Stimulated activated CD8-positive, alpha-beta memory T cell treated with anti-CD3 and anti-CD28 coated beads, Interleukin-12 subunit alpha, Interleukin-12 subunit beta, amount 100 ng/mL, for 24 hours (primary cell): Measurements from ENCODE around the gene SCN3A.

Experiments
- DNase-seq: peaks from one replicate; pipeline ENCODE4 v3.0.0-alpha.2; 2020; ENCODE audit errors: extremely low read depth

The SCN3A gene

DNA sequence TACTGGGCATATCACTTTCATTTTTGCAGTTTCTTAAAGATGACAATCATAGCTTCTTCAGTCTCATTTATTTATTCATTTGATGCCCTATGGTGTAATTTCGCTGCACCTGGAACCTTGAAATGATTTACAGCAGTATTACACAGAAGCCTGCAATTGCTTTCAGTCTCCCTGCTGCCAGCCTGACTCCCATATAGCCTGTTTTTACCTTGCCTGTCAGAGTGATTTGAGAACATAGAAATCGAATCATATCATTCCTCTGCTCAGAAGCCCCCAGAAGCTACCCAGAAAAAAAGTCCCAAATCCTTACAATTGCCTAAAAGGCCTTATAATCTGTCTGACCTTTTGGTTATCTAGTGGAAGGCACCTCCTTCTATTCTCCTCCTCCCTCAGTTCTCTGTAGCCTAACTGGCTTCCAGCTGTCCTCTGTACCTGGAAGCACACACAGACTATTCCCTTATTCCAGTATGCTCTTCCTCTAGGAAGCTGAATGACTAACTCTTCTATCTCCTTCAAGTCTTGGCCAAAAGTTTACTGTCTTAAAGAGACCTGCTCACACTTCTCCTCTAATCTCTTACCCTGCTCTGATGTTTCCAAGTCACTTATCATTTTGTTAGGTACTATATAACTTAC, 12.6 kb downstream of the SCN3A start:
- DNase-seq: no peak

DNA sequence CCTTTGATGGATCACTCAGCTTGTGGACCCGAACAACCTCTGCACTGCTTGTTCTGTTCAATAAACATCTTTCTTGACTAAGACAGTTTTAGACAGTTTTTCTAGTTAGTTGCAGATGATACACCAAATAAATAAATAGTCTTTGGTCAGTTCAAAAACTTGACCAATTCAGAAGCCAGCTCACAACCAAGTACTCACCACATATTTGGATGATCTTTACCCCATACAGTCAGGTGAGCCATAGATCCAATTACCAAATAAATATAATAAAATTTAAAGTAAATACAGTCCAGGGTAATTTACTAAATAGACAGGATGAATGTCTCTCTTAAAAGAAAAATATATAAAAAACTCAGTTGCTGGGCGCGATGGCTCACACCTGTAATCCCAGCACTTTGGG, 18.2 kb downstream of the SCN3A start:
- no peak for DNase-seq

DNA sequence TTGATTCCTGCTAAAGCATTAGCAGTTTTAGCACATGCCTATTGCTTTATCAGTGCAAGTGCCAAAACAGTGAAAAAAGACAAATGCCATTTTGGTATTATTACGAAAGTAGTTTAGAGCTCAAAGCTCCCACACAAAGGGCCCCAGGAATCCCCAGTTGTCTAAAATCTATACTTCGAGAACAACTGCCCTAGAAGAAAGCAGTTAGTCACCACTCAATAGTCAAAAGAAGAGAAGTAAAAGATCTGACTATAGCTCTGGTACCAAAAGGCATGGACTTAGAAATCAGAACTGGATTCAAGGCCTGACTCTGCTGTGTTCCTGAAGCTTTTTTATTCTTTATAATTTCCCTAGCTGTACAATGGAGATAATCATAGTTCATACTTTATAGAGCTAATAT, 21.8 kb downstream of the SCN3A start:
- DNase-seq: no peak

DNA sequence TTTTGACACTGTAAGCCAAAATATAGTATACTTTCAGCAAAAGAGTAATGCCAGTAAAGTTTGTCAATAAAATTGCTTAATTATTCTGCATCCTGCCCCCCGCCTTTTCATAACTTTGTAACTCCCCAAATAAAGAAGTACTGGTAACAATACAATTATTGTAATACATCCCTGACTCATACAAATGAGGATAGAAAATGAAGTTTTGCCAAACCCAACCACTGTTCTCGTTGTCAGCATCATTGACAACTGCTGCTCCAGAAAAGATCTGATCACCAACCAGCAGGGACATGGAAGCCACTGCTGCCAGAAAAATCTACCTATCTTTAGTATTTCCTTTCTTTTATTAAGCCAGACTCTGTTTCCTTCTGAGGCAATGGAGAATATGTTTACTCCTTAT, 27.1 kb downstream of the SCN3A start:
- DNase-seq: no peak

DNA sequence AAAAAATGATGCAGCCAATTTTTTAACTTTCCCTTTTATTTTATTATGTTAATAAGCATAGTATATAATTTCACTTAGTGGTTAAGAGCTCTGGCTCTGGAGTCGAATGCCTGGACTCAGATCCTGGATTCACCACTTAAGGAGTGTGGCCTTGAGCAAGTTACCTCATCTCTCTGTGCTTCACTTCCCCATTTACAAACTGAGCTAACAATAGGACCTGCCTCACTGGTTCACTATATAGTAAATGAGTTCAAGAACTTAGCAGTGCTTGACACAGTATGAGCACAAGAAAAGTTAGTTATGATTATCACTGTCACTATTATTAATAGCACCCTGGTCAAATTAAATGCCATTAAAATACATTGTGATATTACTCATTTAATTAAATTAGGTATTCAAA, 30.6 kb downstream of the SCN3A start:
- DNase-seq: no peak

DNA sequence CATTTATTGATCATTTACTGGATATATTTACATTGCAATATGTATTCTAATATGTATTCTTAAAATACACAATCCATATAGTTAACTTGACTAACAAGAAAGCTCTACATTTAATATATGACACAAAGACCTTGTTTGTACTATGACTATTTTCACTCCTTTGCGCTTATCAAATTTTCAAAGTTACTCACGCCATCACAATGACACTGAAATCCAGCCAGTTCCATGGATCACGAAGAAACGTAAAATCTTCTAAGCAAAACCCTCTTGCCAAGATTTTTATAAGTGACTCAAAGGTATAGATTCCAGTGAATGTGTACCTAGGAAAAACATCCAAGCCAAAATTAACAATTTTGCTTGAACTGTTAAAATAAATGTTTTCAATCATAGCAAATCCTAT, 39.6 kb downstream of the SCN3A start:
- DNase-seq: no peak

DNA sequence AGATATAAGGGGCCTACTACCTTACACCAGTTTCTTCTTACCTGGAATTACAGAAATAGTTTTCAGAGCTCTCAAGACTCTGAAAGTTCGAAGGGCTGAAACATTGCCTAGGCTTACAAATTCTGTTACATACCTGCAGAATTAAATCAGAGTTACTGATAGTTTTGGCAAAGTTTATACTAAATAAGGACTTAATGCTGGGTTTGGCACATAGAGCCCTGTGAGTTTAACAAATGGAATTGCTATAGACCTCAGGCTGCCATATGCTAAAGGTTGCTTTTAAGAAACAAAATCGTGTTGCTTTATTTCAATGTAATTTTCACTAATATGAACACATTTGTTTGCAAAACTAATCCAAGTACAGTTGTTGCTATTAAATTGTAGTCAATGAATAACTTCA, 40.1 kb downstream of the SCN3A start:
- no peak for DNase-seq

DNA sequence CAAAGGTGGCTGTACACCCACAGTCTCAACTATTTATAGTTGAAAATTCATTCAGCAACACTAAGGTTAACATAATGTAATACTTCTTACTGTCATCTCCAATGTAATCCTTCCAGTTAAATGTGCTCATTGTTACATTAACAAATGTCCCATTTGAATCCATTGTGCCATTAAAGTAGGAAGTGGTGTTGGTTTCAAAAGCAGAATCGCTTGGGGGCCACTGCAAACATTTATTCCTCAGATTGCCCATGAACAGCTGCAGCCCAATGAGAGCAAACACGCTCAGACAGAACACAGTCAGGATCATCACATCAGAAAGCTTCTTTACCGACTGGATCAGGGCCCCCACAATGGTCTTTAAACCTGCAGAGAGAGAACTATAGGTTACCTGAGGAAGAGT, 41.4 kb downstream of the SCN3A start:
- no peak for DNase-seq

DNA sequence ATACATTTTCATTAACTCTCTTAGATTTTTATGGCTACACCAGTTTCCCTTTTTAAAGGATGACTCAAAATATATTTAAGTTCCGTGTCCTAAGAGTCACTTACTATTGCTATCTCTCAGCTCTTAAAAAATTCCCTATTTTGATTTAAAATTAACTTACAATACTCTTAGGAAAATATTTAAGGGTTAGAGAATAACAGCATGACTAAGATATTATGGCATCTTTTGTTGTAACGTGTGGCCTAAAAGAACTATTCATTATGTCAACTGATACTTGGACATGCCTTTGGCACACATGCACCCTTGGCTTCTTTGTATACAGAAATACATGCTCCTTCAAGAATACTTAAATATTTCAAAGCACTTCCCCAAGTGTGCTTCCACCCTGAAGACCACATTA, 42.3 kb downstream of the SCN3A start:
- DNase-seq: no peak

DNA sequence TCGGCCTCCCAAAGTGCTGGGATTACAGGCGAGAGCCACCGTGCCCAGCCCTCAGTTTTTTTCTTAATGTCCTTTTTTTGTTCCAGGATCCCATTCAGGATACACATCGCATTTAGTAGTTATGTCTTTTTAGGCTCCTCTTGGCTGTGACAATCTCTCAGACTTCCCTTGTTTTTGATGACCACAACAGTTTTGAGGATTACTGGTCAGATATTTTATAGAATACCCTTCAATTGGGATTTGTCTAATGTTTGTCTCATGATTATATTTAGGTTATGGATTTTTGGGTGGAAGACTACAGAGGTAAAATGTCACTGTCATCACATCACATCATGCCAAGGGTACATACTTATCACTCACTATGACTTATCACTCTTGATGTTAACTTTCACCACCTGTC, 46.7 kb downstream of the SCN3A start:
- no peak for DNase-seq

DNA sequence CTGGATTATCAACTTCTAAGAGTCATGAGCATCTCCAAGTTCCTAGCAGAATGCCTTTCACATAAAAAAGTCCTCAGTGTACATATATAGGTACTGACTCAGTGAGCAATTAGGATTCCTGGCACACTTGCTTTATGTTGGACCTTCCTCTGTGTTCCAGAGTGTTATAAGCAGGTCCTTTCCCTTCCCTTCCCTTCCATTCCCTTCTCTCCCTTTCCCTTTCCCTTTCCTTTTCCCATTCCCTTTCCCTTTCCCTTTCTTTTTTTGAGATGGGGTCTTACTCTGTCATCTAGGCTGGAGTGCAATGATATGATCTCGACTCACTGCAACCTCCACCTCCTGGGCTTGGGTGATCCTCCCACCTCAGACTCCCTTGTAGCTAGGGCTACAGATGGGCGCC, 48.7 kb downstream of the SCN3A start:
- no peak for DNase-seq

DNA sequence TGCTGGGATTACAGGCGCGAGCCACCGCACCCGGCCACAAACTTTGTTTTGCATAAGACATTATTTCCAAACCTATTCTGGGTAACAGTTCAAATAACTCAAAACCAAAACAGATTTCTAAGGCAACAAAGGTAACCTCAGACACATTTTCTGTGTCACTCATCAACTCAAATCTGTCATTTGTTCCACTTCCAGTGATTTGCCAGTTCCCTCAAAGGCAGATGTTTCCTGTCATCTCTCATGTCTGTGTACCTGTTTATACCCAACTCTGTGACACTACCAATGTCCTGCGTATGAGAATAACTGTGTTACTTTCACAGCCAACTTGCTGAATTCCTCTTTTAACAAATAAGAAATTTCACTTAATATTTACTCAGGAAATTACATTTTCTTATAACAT, 54.4 kb downstream of the SCN3A start:
- no peak for DNase-seq

DNA sequence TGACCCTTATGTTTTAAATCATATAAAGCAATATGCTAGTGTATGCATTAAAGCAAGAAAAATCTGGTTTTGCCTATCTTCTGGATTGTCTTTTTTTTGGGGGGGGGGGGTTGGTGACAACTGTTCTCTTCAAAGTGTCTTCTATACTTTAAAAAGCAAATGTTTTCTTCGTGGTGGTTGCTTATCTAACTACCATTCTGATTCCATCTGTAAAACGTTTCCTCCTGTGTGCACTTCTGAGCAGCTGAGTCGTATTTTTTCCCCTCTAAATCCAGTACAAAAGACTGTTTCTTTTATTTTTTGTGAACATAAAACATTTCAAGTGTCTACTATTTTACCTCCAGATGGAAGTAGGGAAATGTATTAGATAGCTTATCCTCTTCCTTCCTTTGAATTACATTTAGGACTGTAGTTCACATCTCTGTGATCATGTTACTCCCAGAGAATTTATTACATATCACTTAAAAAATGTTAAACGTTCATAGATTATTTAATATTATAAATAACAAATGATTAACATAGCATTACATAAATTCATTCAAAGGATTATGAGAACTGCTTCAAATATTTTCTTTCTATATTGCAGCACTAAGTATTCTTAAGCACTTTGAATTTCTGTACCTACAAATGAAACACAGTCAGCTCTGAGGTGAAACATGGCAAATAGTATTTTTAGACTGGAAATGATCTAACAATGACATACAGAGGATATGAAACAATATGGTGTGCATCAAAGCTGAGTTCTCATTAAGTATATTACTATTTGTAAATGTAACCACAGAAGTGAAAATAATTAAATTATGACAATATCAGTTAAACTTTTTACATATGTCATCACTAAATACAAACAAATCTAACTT, 56.4 kb downstream of the SCN3A start:
- DNase-seq: no peak

DNA sequence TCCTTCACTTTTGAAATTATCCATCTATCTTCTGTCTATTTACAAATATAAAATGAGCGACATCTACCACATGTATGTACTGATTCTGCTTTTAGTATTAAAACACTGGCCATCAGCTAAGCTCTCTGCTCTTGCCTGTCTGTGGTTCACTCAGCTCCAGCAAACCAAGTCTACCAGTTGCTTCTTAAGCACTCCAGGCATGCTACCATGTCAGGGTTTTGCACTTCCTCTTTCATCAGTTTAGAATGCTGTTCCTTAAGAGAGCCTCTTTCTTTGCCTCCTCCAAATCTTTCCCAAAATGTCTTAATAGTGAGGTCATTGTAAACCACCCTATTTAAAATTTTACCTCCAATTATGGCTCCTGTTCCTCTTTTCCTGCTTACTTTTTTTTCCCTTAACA, 59.5 kb downstream of the SCN3A start:
- DNase-seq: no peak

DNA sequence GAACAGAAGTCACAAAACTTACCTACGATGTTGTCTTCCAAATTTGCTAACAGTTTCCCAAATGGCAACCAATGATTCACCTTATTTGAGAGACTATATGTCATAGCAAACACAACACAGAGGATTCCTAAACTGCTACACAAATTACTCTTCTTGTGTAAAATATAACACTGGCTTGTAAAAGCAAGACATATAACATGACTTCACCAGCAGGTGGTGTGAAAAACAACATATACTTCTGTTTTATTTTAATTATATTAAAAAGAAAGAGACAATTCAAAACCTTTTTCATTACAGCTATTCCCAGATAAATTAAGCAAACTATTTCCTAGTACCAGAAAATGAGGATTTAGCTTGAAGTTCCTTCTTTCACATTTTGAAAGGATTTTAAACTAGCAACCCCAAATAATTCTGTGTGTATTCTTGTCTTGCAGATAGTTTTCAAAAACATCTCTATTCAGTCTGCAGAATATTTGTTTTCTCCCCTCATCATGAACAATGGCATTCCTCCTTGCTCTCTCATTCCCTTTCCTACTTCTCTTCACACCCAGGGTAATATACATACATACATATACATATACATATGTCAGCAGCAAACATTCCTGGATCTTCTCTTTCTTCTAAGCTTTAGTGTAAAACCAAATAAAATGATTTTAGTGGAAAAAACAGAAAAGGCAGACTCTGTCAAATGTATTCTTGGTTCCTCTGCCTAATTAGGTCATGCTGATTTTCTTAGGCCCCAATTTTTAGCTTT, 62.1 kb downstream of the SCN3A start:
- no peak for DNase-seq

DNA sequence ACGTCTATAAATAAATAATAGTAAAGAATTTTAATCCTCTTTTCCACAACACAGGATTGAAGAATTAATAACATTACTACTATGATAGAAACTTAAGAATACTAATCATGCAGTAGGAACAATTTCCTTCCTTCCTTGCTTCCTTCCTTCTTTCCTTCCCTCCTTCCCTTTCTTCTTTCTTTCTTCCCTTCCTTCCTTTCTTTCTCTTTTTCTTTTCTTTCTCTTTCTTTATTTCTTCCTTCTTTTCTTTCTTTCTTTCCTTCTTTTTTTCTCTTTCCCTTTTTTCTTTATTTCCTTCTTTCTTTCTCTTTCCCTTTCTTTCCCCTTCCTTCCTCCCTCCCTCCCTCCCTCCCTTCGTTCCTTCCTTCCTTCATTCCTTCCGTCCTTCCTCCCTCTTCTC, 77.6 kb downstream of the SCN3A start:
- DNase-seq: no peak

DNA sequence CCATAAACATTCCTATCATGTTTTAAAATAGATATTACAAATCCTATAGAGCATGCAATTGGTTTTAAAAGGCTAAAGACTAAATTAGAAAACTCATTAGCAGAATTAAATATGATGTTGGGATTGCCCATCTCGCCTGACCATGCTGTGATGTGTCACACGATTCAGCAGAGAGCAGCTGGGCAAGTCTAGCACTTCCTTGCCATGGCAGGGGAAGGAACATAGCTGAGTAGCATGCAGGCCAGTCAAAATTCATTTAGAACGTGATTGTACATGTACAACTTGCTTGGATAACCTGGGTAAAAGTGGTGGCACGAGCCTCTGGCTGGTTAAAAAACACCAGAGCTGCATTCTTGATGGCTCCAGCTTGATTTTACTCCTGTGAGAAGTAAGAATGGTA, 81.3 kb downstream of the SCN3A start:
- no peak for DNase-seq

DNA sequence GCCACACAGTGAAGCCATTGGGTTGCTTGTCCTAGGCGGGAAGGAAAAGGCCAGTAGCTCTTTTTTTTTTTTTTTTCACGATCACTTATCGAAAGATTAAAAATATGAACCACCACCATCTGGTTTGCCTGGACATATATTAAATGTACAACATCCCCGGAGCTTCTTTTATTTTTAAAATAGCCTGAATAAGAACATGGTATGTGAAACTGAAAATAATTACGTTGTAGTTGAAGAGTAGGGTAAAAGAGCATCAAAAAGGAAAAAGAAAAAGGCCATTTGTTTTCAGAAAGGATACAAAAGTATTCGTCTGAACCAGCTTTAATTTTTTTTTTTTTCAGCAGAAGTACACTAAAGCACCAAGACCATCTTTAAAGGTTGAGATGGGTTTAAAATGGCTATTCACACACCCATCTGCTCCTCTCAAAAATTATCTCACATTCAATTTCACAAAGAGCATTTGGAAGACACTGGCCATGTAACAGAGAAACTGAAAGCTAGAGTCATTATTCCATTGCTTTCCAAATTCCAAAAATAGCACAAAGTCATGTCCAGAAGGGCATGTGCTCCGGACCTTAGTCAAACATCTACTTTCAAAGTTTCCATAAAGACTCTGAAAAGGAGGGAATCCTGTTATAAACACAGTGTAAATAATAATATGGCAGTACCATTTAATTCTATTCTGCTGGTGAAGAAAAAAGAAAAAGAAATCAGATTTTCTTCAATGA, 82.9 kb downstream of the SCN3A start:
- DNase-seq: no peak

DNA sequence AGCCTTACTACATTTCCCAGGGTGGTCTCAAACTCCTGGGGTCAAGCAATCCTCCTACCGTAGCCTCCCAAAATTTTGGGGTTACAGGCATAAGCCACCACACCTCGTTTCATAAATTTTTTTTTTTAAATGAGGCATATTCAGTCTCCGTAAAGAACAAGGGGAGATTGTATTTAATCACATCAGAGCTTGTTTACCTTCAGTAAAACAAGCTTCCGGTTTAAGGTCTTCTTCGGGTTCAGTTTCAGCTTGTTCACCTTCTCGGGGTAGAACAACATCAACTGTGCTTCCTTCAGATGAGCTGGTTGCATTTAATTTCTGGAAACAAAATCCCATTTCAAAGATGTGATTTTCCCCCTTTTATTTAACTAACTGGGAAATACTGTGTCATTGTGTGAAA, 88.6 kb downstream of the SCN3A start:
- DNase-seq: no peak

DNA sequence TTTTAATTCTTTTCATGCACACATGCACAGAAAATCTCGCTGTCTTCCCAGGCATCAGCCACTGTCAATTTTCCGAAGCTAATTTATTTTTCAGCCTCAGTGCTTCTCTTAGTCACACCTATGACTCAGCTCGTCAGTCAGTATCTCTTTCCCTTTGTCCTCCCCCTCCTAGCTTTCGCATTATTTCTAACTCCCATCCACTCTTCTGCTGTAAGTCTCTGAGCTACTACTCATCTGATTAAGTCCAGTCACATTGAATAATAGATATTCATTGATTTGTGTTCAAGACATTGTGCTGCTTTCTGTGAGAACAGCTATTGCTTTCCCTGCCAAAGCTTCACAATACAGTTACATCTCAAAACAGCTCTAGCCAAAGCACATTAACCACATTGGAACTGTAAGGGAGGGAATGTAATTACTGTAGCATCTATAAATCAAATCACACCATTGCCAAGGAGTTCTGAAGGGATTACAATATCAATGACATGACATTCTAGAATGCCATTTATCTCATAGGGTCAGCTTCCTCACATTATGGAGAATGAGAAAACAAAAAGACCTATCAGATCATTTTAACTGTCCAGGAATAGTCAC, 89.4 kb downstream of the SCN3A start:
- no peak for DNase-seq

DNA sequence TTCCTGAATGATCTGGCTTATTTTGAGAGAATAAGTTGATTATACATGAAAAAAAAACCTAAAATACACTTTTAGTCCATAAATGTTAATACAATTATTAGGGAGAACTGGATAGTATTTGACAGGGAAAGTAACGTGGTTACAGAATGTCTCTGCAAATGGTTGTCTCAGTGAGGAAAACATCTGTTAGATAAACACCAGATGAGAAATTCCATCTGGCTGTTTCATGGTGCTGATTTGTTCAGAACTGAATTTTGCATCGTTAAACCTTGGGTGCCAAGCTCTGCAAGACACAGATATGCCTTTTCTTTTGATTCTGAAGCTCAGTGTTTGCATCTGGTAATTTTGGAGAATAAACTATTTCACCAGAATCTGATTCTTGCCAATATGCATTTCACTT, 90.4 kb downstream of the SCN3A start:
- DNase-seq: no peak

DNA sequence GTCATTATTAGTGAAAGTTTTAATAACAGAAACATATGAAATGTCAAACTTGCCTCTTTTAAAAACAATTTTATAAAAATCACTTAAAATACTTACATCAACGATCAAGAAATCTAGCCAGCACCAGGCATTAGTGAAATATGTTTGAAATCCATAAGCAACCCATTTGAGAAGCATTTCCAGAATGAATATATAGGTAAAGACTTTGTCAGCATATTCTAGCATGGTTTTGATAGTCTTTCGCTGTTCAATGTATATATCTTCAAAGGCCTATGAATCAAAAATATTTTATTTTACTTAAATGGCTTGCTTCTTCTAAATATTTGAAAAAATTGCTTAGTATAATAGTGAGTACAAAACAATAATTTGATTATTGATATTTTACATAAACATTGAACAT, 91.1 kb downstream of the SCN3A start:
- no peak for DNase-seq
